ENCODE data around the gene LRRC7. TPM values are rescaled to one million over a fixed set of nuclear protein-coding genes. Genes with fewer than 3 reads are reported as not detected.

Gene LRRC7
- total RNA-seq, 1 donor: under 0.01 TPM

GRCh38 chr1:70117046-70117445 lies 549.3 kb downstream of the LRRC7 start:
- Histone ChIP-seq H3K36me3 (ENCODE audit: insufficient read depth, low read length) (no peaks in the 10 kb centered on the region), H3K27ac (ENCODE audit: low read depth, low read length) (no peak overlapping the region), H4K20me1 (ENCODE audit: insufficient read depth, low read length) (no peaks in the 10 kb centered on the region), H3K4me1 (ENCODE audit: insufficient read depth, low read length) (no peaks in the 10 kb centered on the region), H3K4me3 (ENCODE audit: insufficient read depth, low read length) (no peak overlapping the region), H2AFZ (ENCODE audit: low read length) (no peak overlapping the region), H3K4me2 (ENCODE audit: insufficient read depth, low read length) (no peak overlapping the region), H3K79me2 (ENCODE audit: insufficient read depth, low read length) (no peaks in the 10 kb centered on the region), H3K9me3 (ENCODE audit: low read depth, low read length) (no peaks in the 10 kb centered on the region), H3K27me3 (ENCODE audit: insufficient read depth, low read length) (no peaks in the 10 kb centered on the region)
- DNase-seq (ENCODE audit: insufficient read length, low spot score, missing footprints): no peak
- no peak for TF ChIP-seq CTCF (IDR thresholded peaks at IDR 0.05; ENCODE audit: extremely low read depth, low read depth, low read length)

DNA sequence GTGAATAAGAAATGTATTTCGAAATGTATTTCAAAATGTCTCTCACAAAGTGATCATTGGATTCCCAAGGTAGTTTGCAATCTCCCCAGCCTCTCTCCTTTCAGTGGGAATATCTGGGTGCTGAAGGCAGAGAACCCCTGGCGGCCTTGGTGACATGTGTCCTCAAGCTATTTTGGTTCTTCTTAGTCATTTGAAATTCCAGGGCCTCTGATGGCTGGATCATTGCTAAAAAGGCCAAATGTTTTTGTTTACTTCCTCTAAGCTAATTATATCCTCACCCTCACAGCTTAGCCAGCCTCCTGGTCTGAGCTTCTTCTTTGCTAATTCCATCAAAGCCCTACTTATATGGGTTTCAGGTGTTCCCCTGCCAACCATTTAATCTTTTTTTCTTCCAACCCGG lies 566.4 kb downstream of the LRRC7 start:
- H3K27ac ChIP-seq (ENCODE audit: low read depth, low read length): no peak overlapping the region
- no peaks in the 10 kb centered on the region for H3K36me3 ChIP-seq (ENCODE audit: insufficient read depth, low read length)
- no peak for DNase-seq (ENCODE audit: insufficient read length, low spot score, missing footprints)
- TF ChIP-seq CTCF (IDR thresholded peaks at IDR 0.05; ENCODE audit: extremely low read depth, low read depth, low read length): no peak
- no peaks in the 10 kb centered on the region for H3K27me3 ChIP-seq (ENCODE audit: insufficient read depth, low read length)
- no peaks in the 10 kb centered on the region for H3K9me3 ChIP-seq (ENCODE audit: low read depth, low read length)
- no peaks in the 10 kb centered on the region for H3K4me1 ChIP-seq (ENCODE audit: insufficient read depth, low read length)
- H4K20me1 ChIP-seq (ENCODE audit: insufficient read depth, low read length): no peaks in the 10 kb centered on the region
- H3K79me2 ChIP-seq (ENCODE audit: insufficient read depth, low read length): no peaks in the 10 kb centered on the region
- H3K4me2 ChIP-seq (ENCODE audit: insufficient read depth, low read length): no peak overlapping the region
- H3K4me3 ChIP-seq (ENCODE audit: insufficient read depth, low read length): no peak overlapping the region
- peak overlapping the region; percentile 37 for H2AFZ ChIP-seq (ENCODE audit: low read length)

- Histone ChIP-seq H3K27me3 (ENCODE audit: insufficient read depth, low read length) (no peaks in the 10 kb centered on the region), H3K4me3 (ENCODE audit: insufficient read depth, low read length) (peak overlapping the region; percentile 2), H2AFZ (ENCODE audit: low read length) (no peak overlapping the region), H4K20me1 (ENCODE audit: insufficient read depth, low read length) (no peaks in the 10 kb centered on the region), H3K27ac (ENCODE audit: low read depth, low read length) (peak overlapping the region; percentile 54), H3K79me2 (ENCODE audit: insufficient read depth, low read length) (no peaks in the 10 kb centered on the region), H3K36me3 (ENCODE audit: insufficient read depth, low read length) (no peaks in the 10 kb centered on the region), H3K4me1 (ENCODE audit: insufficient read depth, low read length) (peaks cover 15% of the 10 kb centered on the region), H3K9me3 (ENCODE audit: low read depth, low read length) (no peaks in the 10 kb centered on the region), H3K4me2 (ENCODE audit: insufficient read depth, low read length) (peak overlapping the region; percentile 28)
- no peak for TF ChIP-seq CTCF (IDR thresholded peaks at IDR 0.05; ENCODE audit: extremely low read depth, low read depth, low read length)
- no peak for DNase-seq (ENCODE audit: insufficient read length, low spot score, missing footprints)
These were observed 572.6 kb downstream of the LRRC7 start for GRCh38 chr1:70140343-70140742.

GRCh38 chr1:70140894-70141293 lies 573.2 kb downstream of the LRRC7 start:
- no peaks in the 10 kb centered on the region for H4K20me1 ChIP-seq (ENCODE audit: insufficient read depth, low read length)
- no peak overlapping the region for H2AFZ ChIP-seq (ENCODE audit: low read length)
- no peak for TF ChIP-seq CTCF (IDR thresholded peaks at IDR 0.05; ENCODE audit: extremely low read depth, low read depth, low read length)
- H3K27ac ChIP-seq (ENCODE audit: low read depth, low read length): peak overlapping the region; percentile 54
- H3K79me2 ChIP-seq (ENCODE audit: insufficient read depth, low read length): no peaks in the 10 kb centered on the region
- no peaks in the 10 kb centered on the region for H3K36me3 ChIP-seq (ENCODE audit: insufficient read depth, low read length)
- peak overlapping the region; percentile 28 for H3K4me2 ChIP-seq (ENCODE audit: insufficient read depth, low read length)
- no peak for DNase-seq (ENCODE audit: insufficient read length, low spot score, missing footprints)
- H3K9me3 ChIP-seq (ENCODE audit: low read depth, low read length): no peaks in the 10 kb centered on the region
- no peaks in the 10 kb centered on the region for H3K27me3 ChIP-seq (ENCODE audit: insufficient read depth, low read length)
- peaks cover 15% of the 10 kb centered on the region for H3K4me1 ChIP-seq (ENCODE audit: insufficient read depth, low read length)
- H3K4me3 ChIP-seq (ENCODE audit: insufficient read depth, low read length): peak overlapping the region; percentile 2
